IMR-90 (cell line): Measurements from ENCODE around the gene PLCD4. TPM values are rescaled to one million over a fixed set of nuclear protein-coding genes. Genes with fewer than 3 reads are reported as not detected.

Experiments
- ATAC-seq: fragments of 200-7000 bp; cut with Tn5 transposase; 2 replicates; pipeline ENCODE4 v1.9.1; 2020; ENCODE audit warnings: low read depth, mild to moderate bottlenecking, moderate library complexity
- BruUV-seq: library from RNA; stranded (reverse); fragments of 400-500 nt; replicated peaks from 2 replicates; lab custom pipeline; 2021; lab: Mats Ljungman, UMichigan
- CTCF ChIA-PET: fragments of 300-600 bp; formaldehyde crosslinking; extraction: SDS; loops from one replicate; lab custom pipeline; 2021; ENCODE audit warnings: antibody characterized with exemption; lab: Yijun Ruan, JAX
- POLR2A ChIA-PET: fragments of 300-600 bp; sonication (Branson Sonifier 250); formaldehyde crosslinking; loops from one replicate; lab custom pipeline; 2022; ENCODE audit warnings: antibody characterized with exemption; ENCODE audit not compliant: unreplicated experiment; lab: Charles Lee
- DNase-seq: peaks from one replicate; pipeline ENCODE4 v3.0.0; 2013
- H2AFZ ChIP-seq: replicated peaks from 2 replicates; pipeline ENCODE3; 2013; ENCODE audit warnings: low read length, mild to moderate bottlenecking; ENCODE audit not compliant: poor library complexity
- H2AK5ac ChIP-seq: 2 replicates; pipeline ENCODE4 v1.6.1; 2013; ENCODE audit warnings: low read depth, low read length, inconsistent platforms
- H2AK9ac ChIP-seq: replicated peaks from 2 replicates; pipeline ENCODE3; 2013; ENCODE audit warnings: mild to moderate bottlenecking, low read depth, low read length, moderate library complexity; ENCODE audit not compliant: poor library complexity
- H2BK120ac ChIP-seq: 2 replicates; pipeline ENCODE4 v1.6.1; 2013; ENCODE audit warnings: low read depth, low read length, inconsistent platforms
- H2BK15ac ChIP-seq: 3 replicates; pipeline ENCODE4 v1.6.1; 2013; ENCODE audit warnings: low read depth, low read length, inconsistent platforms
- H2BK20ac ChIP-seq: 2 replicates; pipeline ENCODE4 v1.6.1; 2013; ENCODE audit warnings: low read depth, mild to moderate bottlenecking, inconsistent platforms, low read length, moderate library complexity
- H2BK5ac ChIP-seq: 2 replicates; pipeline ENCODE4 v1.6.1; 2013; ENCODE audit warnings: mild to moderate bottlenecking, low read depth, low read length, inconsistent platforms; ENCODE audit not compliant: poor library complexity, severe bottlenecking
- H3K14ac ChIP-seq: replicated peaks from 2 replicates; pipeline ENCODE4 v1.6.1; 2013; ENCODE audit warnings: low read depth, low read length, inconsistent platforms
- H3K18ac ChIP-seq: 2 replicates; pipeline ENCODE4 v1.6.1; 2013; ENCODE audit warnings: low read depth, low read length, control low read depth
- H3K23ac ChIP-seq: 2 replicates; pipeline ENCODE4 v1.6.1; 2013; ENCODE audit warnings: low read depth, low read length, inconsistent platforms
- H3K27ac ChIP-seq: 2 replicates; pipeline ENCODE4 v1.5.1; 2013; ENCODE audit warnings: mild to moderate bottlenecking, control low read depth, low read length; ENCODE audit not compliant: insufficient read depth
- H3K27me3 ChIP-seq: 2 replicates; pipeline ENCODE4 v1.6.1; 2013; ENCODE audit warnings: low read length; ENCODE audit not compliant: control insufficient read depth, insufficient read depth
- H3K36me3 ChIP-seq: 2 replicates; pipeline ENCODE4 v1.6.1; 2013; ENCODE audit warnings: low read length, mixed read lengths; ENCODE audit not compliant: control insufficient read depth, insufficient read depth
- H3K4ac ChIP-seq: 2 replicates; pipeline ENCODE4 v1.6.1; 2013; ENCODE audit warnings: low read depth, low read length, inconsistent platforms
- H3K4me1 ChIP-seq: 2 replicates; pipeline ENCODE4 v1.6.1; 2013; ENCODE audit warnings: low read length, mixed read lengths; ENCODE audit not compliant: control insufficient read depth, insufficient read depth
- H3K4me2 ChIP-seq: 2 replicates; pipeline ENCODE4 v1.6.1; 2013; ENCODE audit warnings: low read depth, mild to moderate bottlenecking, control low read depth, low read length, moderate library complexity
- H3K4me3 ChIP-seq: 2 replicates; pipeline ENCODE4 v1.5.1; 2013; ENCODE audit warnings: low read depth, mild to moderate bottlenecking, control low read depth, low read length, moderate library complexity; ENCODE audit not compliant: insufficient read depth
- H3K56ac ChIP-seq: 2 replicates; pipeline ENCODE4 v1.6.1; 2013; ENCODE audit warnings: low read length, inconsistent platforms; ENCODE audit not compliant: insufficient read depth; ENCODE audit errors: extremely low read depth
- H3K79me1 ChIP-seq, 2 experiments: 2 replicates each; pipeline ENCODE4 v1.6.1; 2013; ENCODE audit warnings: low read length in 2 of 2, inconsistent platforms in 1 of 2, low read depth in 1 of 2
- H3K9ac ChIP-seq: 2 replicates; pipeline ENCODE4 v1.6.1; 2013; ENCODE audit warnings: low read depth, low read length, control low read depth
- H3K9me1 ChIP-seq: 2 replicates; pipeline ENCODE4 v1.6.1; 2013; ENCODE audit warnings: low read length, inconsistent platforms; ENCODE audit not compliant: insufficient read depth
- H3K9me3 ChIP-seq: 2 replicates; pipeline ENCODE4 v1.6.1; 2013; ENCODE audit warnings: low read length; ENCODE audit not compliant: control insufficient read depth, insufficient read depth
- H4K20me1 ChIP-seq: 2 replicates; pipeline ENCODE4 v1.6.1; 2013; ENCODE audit warnings: low read length, inconsistent platforms; ENCODE audit not compliant: insufficient read depth
- H4K5ac ChIP-seq: 2 replicates; pipeline ENCODE4 v1.6.1; 2013; ENCODE audit warnings: mild to moderate bottlenecking, low read depth, low read length, control low read depth
- H4K8ac ChIP-seq, 2 experiments: 2 replicates each; pipeline ENCODE4 v1.6.1; 2013; ENCODE audit warnings: low read depth in 2 of 2, low read length in 2 of 2, control low read depth in 1 of 2, inconsistent platforms in 1 of 2
- H4K91ac ChIP-seq: 2 replicates; pipeline ENCODE4 v1.6.1; 2013; ENCODE audit warnings: low read depth, low read length, inconsistent platforms; ENCODE audit not compliant: insufficient read depth
- CHD1 ChIP-seq: IDR thresholded peaks from 2 replicates; pipeline ENCODE4 v1.6.1; 2012; ENCODE audit warnings: low read depth, low read length, improper control_type of control experiment
- MAZ ChIP-seq: IDR thresholded peaks from 2 replicates; pipeline ENCODE4 v1.6.1; 2012; ENCODE audit warnings: low read depth, mild to moderate bottlenecking, low read length, improper control_type of control experiment, moderate library complexity, borderline replicate concordance
- MXI1 ChIP-seq: IDR thresholded peaks from 2 replicates; pipeline ENCODE4 v1.6.1; 2012; ENCODE audit warnings: low read depth, mild to moderate bottlenecking, low read length, moderate library complexity, borderline replicate concordance
- NFE2L2 ChIP-seq: fragments of 150-350 bp; IDR thresholded peaks from 2 replicates; pipeline ENCODE4 v1.6.1; 2016; ENCODE audit warnings: low read depth, mild to moderate bottlenecking, low read length
- RAD21 ChIP-seq: IDR thresholded peaks from 2 replicates; pipeline ENCODE4 v1.6.1; 2012; ENCODE audit warnings: low read length, improper control_type of control experiment
- RFX5 ChIP-seq: IDR thresholded peaks from 2 replicates; pipeline ENCODE4 v1.8.0; 2012; ENCODE audit warnings: low read depth, mild to moderate bottlenecking, low read length, moderate library complexity
- SMC3 ChIP-seq: fragments of 150-350 bp; IDR thresholded peaks from 2 replicates; pipeline ENCODE4 v1.6.1; 2016; ENCODE audit warnings: low read depth, mild to moderate bottlenecking, antibody characterized with exemption, low read length, moderate library complexity
- USF2 ChIP-seq: fragments of 150-350 bp; IDR thresholded peaks from 2 replicates; pipeline ENCODE4 v1.6.1; 2017; ENCODE audit warnings: mild to moderate bottlenecking, antibody characterized with exemption, low read length, low read depth
- WGBS, 2 experiments: methylation state at CpG; one replicate each; pipeline versions ENCODE4 v1.1.5 to v1.1.7; 2013; ENCODE audit warnings: missing lambda C conversion rate in 2 of 2; ENCODE audit not compliant: insufficient read length in 1 of 2; ENCODE audit errors: extremely low coverage in 2 of 2; 5-methylcytosine and 5-hydroxymethylcytosine counted together
- dilution Hi-C: fragments of 300-500 bp; cut with HindIII; formaldehyde crosslinking; loops from one replicate; pipeline ENCODE4 v1.14.3; 2018; ENCODE audit warnings: low sequenced_read_pairs; ENCODE audit not compliant: unreplicated experiment
- in situ Hi-C: fragments of 300-500 bp; cut with MboI; formaldehyde crosslinking; loops from 3 replicates; pipeline ENCODE4 v1.14.3; 2019; ENCODE audit warnings: low sequenced_read_pairs, inconsistent platforms, mixed read lengths
- intact Hi-C: fragments of 100-400 bp; cut with micrococcal nuclease; formaldehyde crosslinking; loops from 2 replicates; pipeline ENCODE4 v1.10.0; 2022
- polyA plus RNA-seq, 3 experiments: library from polyadenylated mRNA; depleted of rRNA; stranded (reverse); fragments of >200 nt; gene quantifications; 2 replicates each; pipeline ENCODE4 v1.2.3, GENCODE V29; 2012; ENCODE audit warnings: low replicate concordance in 1 of 3
- total RNA-seq: library from RNA; depleted of rRNA; stranded (reverse); fragments of >200 nt; gene quantifications from 2 replicates; pipeline ENCODE4 v1.2.3, GENCODE V29; 2012

The PLCD4 gene
- total and polyA plus RNA-seq, 2 of the 4 experiments (the other 2 are of a cell fraction), result 1.9 to 2.0 TPM

DNA sequence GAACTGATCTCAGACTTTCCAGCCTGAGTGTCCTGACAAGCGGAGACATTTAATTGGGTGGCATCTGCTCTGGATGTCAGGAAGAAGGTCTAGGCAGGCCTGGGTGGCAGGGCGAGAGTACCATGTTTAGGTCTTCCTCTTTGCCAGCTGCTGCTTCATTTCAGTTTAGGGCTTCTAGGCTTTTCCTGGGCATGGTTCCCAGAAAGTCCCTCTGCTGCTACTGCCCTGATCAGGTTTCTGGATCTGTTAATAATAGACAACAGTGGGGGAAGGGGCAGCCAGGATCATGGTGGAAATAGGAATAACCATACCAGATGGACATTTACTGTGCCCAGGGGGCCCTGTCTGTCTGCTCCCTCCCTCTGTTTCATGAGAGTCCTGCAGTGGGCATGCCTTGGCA lies 2.3 kb upstream of the PLCD4 start:
- Histone ChIP-seq H3K23ac (0 out of 2 replicates have a peak overlapping the region, but pooled peaks have one; percentile 38), H4K91ac (no peak overlapping the region), H4K5ac (no peak overlapping the region), H3K9me1 (no peaks in the 10 kb centered on the region), H3K27me3 (no peaks in the 10 kb centered on the region), H2BK120ac (no peak overlapping the region), H3K79me1 (no peaks in the 10 kb centered on the region), H4K20me1 (no peaks in the 10 kb centered on the region), H3K36me3 (no peaks in the 10 kb centered on the region), H2BK5ac (no peak overlapping the region), H3K27ac (no peak overlapping the region), H3K4me1 (peaks cover 8% of the 10 kb centered on the region), H2AFZ (peak overlapping the region; percentile 66), H2AK9ac (peak overlapping the region; percentile 31), H4K8ac (peak overlapping the region; percentile 15 to 41; a peak in 2 of 4 replicates), H3K9ac (no peak overlapping the region), H3K14ac (0 out of 2 replicates have a peak overlapping the region, but pooled peaks have one; percentile 41), H3K4ac (peak overlapping the region; percentile 36), H3K9me3 (no peaks in the 10 kb centered on the region), H3K56ac (no peak overlapping the region), H2BK15ac (no peak overlapping the region), H3K4me2 (peak overlapping the region; percentile 48; the same call in 1 of the 2 replicates), H2BK20ac (no peak overlapping the region), H3K18ac (no peak overlapping the region), H2AK5ac (no peak overlapping the region), H3K4me3 (no peak overlapping the region)
- POLR2A ChIA-PET, result no interaction called here
- CTCF ChIA-PET, result no interaction called here
- TF ChIP-seq NFE2L2 (no peak), RFX5 (no peak), RAD21 (no peak), MAZ (no peak), USF2 (no peak), SMC3 (no peak), MXI1 (no peak), CHD1 (no peak)
- dilution Hi-C loops, result no loop called here
- no CpG with 5 or more reads among the region's 2 CpGs for WGBS, 2 experiments
- no TSS peak for BruUV-seq
- peak; percentile 78 for DNase-seq
- peak; percentile 36 for ATAC-seq
- intact Hi-C loops, result loop anchor here (5.0 kb wide), 1 partner anchor 33 kb away; no protein-coding TSS in a partner anchor
- in situ Hi-C loops, result no loop called here
